HG03378 (cell line): Measurements from ENCODE around the gene FCAR.
"Not testable (repeated sequence)": the region's sequence is repeated elsewhere in the genome, so short reads cannot be mapped to it uniquely, and the experiment has no call there.

Experiments
- ATAC-seq: cut with Tn5 transposase; IDR thresholded peaks from one replicate; pipeline ENCODE4 v1.9.1; 2021; ENCODE audit warnings: mild to moderate bottlenecking, moderate library complexity; ENCODE audit not compliant: unreplicated experiment

FCAR gene

GRCh38 chr19:54873990-54874389 lies at the start of gene FCAR:
FCAR (plus strand) TSS chr19:54874235; CDS start chr19:54874290, 55 bp downstream.
- ATAC-seq, result no peak

GRCh38 chr19:54824416-54824815 lies 49.6 kb upstream of the FCAR start:
- ATAC-seq, result not testable (repeated sequence)

- not testable (repeated sequence) for ATAC-seq
These were observed 48.7 kb upstream of the FCAR start for GRCh38 chr19:54825326-54825725.

DNA sequence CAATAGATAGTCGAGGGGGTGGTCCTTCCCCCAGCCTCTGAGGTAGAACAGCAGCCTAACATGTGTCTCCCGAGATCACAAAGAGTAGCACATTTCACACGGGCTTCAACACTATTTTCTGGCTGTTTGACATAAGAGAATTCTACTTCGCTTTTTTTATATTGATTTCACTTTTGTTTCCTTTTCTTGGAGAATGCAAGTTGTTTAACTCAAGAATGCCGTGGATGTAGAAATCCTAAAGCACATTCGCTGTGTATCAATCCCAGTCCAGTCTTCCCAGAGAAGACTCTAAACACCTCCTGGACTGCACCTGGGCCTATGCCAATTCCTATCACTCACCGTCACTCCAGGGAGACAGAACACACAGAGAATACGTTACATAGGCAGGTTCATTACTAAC lies 46.0 kb upstream of the FCAR start:
- ATAC-seq, result not testable (repeated sequence)

DNA sequence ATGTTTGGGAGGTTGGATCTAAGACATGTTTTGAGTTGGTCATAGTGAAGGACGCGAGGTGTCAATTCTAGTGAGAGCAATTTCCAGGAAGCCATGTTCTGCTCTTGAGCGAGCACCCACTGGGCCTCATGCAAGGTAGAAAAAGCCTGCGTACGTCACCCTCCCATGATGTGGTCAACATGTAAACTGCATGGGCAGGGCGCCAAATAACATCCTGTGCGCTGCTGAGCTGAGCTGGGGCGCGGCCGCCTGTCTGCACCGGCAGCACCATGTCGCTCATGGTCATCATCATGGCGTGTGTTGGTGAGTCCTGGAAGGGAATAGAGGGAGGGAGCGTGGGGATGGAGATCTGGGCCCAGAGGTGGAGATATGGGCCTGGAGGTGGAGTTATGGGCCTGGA lies 41.5 kb upstream of the FCAR start, which contains the start of gene KIR2DS4:
TSS of gene KIR2DS4 (plus strand) at position 181 of the 400 bp plus-strand sequence.
- ATAC-seq, result not testable (repeated sequence)

DNA sequence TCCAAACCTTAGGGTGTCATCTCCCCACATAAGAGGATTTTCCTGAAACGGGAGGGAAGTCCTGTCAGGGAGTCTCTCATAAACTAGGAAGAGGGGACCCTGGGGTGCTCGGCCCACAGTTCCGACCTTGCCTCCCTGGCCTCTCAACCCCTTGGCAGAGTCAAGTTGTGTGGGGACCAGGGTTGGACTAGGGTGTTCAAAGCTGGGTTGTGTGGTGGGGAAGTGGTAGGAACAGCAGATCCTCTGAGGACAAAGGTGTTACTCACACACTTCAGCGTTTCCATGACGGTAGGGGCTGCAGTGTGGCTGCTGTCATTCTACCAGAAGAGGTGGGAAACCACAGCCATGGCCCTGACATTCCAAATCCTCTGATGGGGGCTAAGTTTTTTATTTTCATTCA lies 38.9 kb upstream of the FCAR start:
- ATAC-seq, result not testable (repeated sequence)

GRCh38 chr19:54837522-54837921 lies 36.5 kb upstream of the FCAR start:
- not testable (repeated sequence) for ATAC-seq

GRCh38 chr19:54843171-54843570 lies 30.9 kb upstream of the FCAR start:
- ATAC-seq, result not testable (repeated sequence)

- ATAC-seq, result not testable (repeated sequence)
These were observed 23.9 kb upstream of the FCAR start, which contains the start of gene KIR3DL2 for GRCh38 chr19:54850061-54850640. KIR3DL2 (plus strand) TSS chr19:54850443; CDS start chr19:54850476, 33 bp downstream.

GRCh38 chr19:54850930-54851329 lies 23.1 kb upstream of the FCAR start:
- ATAC-seq, result no peak

GRCh38 chr19:54851353-54851752 lies 22.7 kb upstream of the FCAR start:
- ATAC-seq, result no peak

DNA sequence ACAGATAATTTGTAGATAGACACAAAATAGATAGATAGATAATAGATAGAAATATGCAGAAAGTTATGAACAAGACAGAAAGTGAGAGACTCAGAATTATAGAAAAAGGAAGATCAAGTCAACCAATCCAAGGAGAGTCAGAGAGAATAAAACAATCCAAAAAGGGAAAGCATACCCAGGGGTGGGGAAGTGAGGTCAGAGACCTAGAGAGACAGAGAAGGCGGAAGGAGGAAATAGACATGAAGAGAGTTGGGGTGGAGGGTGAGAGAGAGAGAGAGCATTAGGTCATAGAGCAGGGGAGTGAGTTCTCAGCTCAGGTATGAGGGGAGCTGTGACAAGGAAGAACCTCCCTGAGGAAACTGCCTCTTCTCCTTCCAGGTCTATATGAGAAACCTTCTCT lies 18.8 kb upstream of the FCAR start:
- not testable (repeated sequence) for ATAC-seq

DNA sequence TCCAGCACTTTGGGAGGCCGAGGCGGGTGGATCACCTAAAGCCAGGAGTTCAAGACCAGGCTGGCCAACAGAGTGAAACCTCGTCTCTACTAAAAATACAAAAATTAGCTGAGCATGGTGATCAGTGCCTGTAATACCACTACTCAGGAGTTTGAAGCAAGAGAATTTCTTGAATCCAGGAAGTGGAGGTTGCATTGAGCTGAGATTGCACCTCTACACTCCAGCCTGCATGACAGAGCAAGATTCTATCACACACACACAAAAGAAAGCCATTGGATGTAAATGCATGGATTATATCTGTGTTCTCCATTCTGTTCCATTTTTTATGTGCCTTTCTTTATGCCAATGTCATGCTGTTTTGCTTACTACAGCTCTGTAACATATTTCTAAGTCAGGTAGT lies 15.6 kb upstream of the FCAR start:
- ATAC-seq, result not testable (repeated sequence)

DNA sequence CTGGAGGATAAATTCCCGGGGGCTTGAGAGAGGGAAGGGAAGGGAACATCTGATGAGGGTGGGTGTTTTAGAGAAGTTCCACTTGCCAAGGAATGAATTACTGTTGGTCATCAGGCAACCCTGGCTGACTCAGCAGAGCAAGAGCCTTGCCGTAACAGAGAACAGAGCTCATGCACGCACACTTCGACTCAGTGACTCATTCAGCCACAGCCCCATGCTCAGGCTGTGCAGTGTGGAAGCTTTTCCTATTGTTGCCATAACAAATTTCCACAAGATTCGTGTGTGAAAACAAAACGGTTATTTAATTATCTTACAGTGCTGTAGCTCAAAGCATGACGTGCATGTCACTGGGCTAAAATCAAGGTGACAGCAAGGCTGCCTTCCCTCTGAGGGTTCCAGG lies 14.6 kb upstream of the FCAR start:
- not testable (repeated sequence) for ATAC-seq

DNA sequence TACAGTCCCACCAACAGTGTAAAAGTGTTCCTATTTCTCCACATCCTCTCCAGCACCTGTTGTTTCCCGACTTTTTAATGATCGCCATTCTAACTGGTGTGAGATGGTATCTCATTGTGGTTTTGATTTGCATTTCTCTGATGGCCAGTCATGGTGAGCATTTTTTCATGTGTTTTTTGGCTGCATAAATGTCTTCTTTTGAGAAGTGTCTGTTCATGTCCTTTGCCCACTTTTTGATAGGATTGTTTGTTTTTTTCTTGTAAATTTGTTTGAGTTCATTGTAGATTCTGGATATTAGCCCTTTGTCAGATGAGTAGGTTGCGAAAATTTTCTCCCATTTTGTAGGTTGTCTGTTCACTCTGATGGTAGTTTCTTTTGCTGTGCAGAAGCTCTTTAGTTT lies 10.6 kb upstream of the FCAR start:
- not testable (repeated sequence) for ATAC-seq

- ATAC-seq, result no peak
These were observed 2.3 kb upstream of the FCAR start for GRCh38 chr19:54871696-54872095.

DNA sequence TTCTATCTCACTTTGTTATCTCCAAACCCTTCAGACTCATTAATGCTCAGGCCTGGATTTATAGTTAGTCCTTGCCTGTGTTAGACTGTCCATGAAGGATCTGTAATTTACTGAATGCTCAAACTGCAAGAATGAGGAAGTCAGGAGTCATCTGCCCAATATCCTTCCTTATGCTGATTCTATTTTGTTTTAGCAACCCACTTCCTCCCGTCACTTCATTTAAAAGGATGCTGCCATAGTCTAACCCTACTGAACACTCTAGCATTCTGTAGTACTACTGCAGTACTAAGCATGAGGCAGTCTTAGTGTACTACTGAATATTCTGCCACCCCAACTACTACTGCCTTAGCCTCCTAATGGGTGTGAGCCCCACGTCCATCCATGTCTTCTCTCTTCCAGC lies 1.5 kb downstream of the FCAR start:
- no peak for ATAC-seq

GRCh38 chr19:54877471-54877870 lies 3.4 kb downstream of the FCAR start:
- ATAC-seq, result no peak

- no peak for ATAC-seq
These were observed 7.8 kb downstream of the FCAR start for GRCh38 chr19:54881884-54882283.

DNA sequence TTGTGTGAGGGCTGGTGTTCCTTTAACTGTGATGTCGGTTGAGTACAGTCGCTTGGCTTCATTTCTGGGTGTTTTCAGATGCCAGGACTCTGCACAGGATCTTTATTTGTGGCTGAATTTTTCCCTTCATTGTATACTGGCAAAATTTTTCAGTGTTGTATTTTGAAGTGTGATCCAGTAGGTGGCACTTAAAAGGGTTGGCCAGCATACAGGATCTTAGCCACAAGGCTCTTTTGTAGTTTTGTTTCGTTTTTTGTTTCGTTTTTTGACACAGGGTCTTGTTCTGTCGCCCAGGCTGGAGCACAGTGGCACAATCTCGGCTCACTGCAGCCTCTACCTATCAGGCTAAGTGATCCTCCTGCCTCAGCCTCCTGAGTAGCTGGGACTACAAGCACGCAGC lies 8.7 kb downstream of the FCAR start:
- ATAC-seq, result no peak

DNA sequence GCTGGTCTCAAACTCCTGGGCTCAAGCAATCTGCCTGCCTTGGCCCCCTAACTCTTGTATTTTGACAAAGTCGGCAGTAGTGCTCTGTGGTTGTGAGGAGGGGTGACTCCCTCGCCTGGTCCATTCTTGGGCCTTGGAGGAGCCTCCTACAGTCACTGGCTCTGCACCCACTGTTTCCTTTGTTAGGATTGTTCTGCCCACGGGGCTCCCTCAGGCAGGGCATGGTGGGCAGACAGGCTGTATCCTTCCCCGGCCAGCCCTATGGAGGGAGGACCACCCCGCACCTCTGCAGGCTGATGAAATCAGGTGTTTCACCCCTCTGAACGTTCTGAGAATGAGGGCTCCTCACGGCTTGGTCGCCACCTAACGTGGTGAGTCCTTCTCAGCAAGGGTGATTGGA lies 9.2 kb downstream of the FCAR start:
- ATAC-seq, result no peak

GRCh38 chr19:54888239-54888638 lies 14.2 kb downstream of the FCAR start:
- no peak for ATAC-seq

GRCh38 chr19:54889566-54889965 lies 15.5 kb downstream of the FCAR start:
- ATAC-seq, result no peak
